Measurements from ENCODE around the gene DLST. TPM values are rescaled to one million over a fixed set of nuclear protein-coding genes. Genes with fewer than 3 reads are reported as not detected.
A peak's percentile ranks its signal among the peaks of the same experiment; 100 is the strongest.

The DLST gene
- total RNA-seq, 1 experiment from 2014 or later, result 309 TPM

DNA sequence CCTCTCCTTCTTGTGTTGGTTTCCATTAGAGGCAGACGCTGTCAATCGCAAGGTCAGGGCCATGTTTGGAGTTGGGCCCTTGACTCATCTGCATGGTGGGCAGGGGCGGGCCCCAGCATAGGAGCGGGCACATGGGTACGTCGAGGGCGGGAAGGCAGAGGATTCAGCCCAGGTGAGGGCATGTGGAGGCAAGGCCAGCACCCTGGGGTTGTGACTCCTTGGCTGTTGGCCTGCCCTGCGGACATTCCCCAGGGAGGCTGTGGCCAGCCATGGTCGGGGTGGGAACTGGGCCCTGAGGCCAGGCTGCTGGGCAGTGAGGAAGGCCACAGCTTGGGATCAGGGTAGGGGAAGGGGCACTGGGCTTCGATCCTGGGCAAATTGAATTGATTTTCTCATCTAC is 31.1 kb downstream of the DLST start:
- Histone ChIP-seq H3K27me3 (ENCODE audit: insufficient read depth, low read depth) (no peaks in the 10 kb centered on the region), H3K4me2 (no peak overlapping the region), H3F3A (ENCODE audit: insufficient read depth, low read depth) (peaks cover 4% of the 10 kb centered on the region; the same call in 1 of the 2 replicates), H3K9me3 (ENCODE audit: insufficient read depth, low read depth) (no peaks in the 10 kb centered on the region), H2AFZ (no peak overlapping the region), H3K4me1 (replicated peaks; ENCODE audit: insufficient read depth) (peaks cover 8% of the 10 kb centered on the region), H3K4me3 (no peak overlapping the region), H4K20me1 (ENCODE audit: insufficient read depth) (no peaks in the 10 kb centered on the region), H3K79me2 (ENCODE audit: low read depth) (no peaks in the 10 kb centered on the region), H3K9me2 (ENCODE audit: insufficient read depth) (no peaks in the 10 kb centered on the region), H3K27ac (no peak overlapping the region), H3K36me3 (ENCODE audit: low read depth) (no peaks in the 10 kb centered on the region)
- TF ChIP-seq EZH2 (IDR thresholded peaks at IDR 0.05; ENCODE audit: low read depth), result no peak
- TF ChIP-seq, protein P1, sequence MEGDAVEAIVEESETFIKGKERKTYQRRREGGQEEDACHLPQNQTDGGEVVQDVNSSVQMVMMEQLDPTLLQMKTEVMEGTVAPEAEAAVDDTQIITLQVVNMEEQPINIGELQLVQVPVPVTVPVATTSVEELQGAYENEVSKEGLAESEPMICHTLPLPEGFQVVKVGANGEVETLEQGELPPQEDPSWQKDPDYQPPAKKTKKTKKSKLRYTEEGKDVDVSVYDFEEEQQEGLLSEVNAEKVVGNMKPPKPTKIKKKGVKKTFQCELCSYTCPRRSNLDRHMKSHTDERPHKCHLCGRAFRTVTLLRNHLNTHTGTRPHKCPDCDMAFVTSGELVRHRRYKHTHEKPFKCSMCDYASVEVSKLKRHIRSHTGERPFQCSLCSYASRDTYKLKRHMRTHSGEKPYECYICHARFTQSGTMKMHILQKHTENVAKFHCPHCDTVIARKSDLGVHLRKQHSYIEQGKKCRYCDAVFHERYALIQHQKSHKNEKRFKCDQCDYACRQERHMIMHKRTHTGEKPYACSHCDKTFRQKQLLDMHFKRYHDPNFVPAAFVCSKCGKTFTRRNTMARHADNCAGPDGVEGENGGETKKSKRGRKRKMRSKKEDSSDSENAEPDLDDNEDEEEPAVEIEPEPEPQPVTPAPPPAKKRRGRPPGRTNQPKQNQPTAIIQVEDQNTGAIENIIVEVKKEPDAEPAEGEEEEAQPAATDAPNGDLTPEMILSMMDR (conservative IDR thresholded peaks at IDR 0.05), result no peak
- ChIA-PET POLR2A (ENCODE audit: unreplicated experiment) (no interaction called here), CTCF (interaction anchor here (0.8 to 1.7 kb wide), 3 partner anchors 52 to 176 kb away, joined by 6 to 12 read pairs (median 9); no protein-coding TSS in a partner anchor)
- intact Hi-C loops (cut with micrococcal nuclease; ENCODE audit: unreplicated experiment), result no loop called here
- no peak for DNase-seq
- no TSS peak for BruUV-seq (replicated peaks)

DNA sequence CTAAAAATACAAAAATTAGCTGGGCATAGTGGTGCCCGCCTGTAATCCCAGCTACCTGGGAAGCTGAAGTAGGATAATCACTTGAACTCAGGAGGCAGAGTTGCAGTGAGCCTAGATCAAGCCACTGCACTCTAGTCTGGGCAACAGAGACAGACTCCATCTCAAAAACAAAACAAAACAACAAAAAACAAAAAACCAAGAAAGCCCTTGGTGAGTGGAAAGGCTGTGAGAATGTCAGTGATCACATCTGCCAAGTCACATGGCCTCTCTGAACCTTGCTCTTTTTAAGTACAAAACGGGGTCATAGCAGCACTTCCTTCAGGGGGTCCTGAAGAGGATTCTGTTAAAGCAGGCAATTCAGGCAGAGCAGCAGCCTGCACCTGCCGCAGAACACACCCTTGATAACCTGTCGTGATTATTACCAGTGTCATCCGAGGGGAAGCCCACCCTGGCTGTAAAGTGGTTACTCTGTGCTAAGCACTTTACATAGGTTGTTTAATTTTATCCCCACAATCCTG is 31.7 kb downstream of the DLST start:
- Histone ChIP-seq H3K27me3 (ENCODE audit: insufficient read depth, low read depth) (no peaks in the 10 kb centered on the region), H3K36me3 (ENCODE audit: low read depth) (no peaks in the 10 kb centered on the region), H4K20me1 (ENCODE audit: insufficient read depth) (no peaks in the 10 kb centered on the region), H3K9me3 (ENCODE audit: insufficient read depth, low read depth) (no peaks in the 10 kb centered on the region), H3K27ac (no peak overlapping the region), H3K4me3 (no peak overlapping the region), H3K4me2 (no peak overlapping the region), H3F3A (ENCODE audit: insufficient read depth, low read depth) (no peaks in the 10 kb centered on the region), H3K79me2 (ENCODE audit: low read depth) (no peaks in the 10 kb centered on the region), H3K4me1 (replicated peaks; ENCODE audit: insufficient read depth) (peaks cover 8% of the 10 kb centered on the region), H2AFZ (no peak overlapping the region), H3K9me2 (ENCODE audit: insufficient read depth) (no peaks in the 10 kb centered on the region)
- DNase-seq, result no peak
- BruUV-seq (replicated peaks), result no TSS peak
- ChIA-PET CTCF (interaction anchor here (0.8 kb wide), 1 partner anchor 105 kb away, joined by 9 read pairs; no protein-coding TSS in a partner anchor), POLR2A (ENCODE audit: unreplicated experiment) (no interaction called here)
- TF ChIP-seq, protein P1 (conservative IDR thresholded peaks at IDR 0.05), result no peak
- no peak for TF ChIP-seq EZH2 (IDR thresholded peaks at IDR 0.05; ENCODE audit: low read depth)
- intact Hi-C loops (cut with micrococcal nuclease; ENCODE audit: unreplicated experiment), result no loop called here

DNA sequence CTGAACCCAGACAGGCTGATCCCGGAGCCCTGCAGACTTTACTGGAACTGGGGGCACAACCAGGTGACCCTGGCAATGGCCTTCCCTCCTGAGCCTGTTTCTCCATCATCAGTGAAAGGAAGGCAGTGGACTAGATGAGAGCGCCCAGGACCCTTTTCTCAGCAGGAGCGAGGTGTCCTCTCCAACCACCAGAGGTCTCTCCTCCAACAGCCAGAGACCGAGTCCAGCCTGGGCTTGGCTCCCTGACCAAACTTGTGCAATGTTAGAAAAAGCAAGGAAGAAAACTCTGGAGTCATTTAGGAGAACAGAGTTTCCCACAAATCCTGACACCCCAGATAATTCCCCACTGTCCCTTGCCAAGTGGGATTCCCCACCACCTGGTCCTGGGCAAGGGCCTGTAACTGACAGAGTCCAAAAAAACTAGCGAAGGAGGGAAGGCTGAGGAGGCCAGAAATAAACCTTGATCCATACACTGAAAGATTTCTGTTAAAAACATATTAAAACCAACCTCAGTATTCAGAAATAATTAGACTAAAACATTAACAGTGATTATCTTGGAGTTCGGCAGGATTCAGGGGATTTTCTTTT is 32.4 kb downstream of the DLST start:
- Histone ChIP-seq H3K79me2 (ENCODE audit: low read depth) (no peaks in the 10 kb centered on the region), H2AFZ (no peak overlapping the region), H3K27ac (no peak overlapping the region), H3K4me2 (no peak overlapping the region), H3K9me3 (ENCODE audit: insufficient read depth, low read depth) (no peaks in the 10 kb centered on the region), H3K27me3 (ENCODE audit: insufficient read depth, low read depth) (no peaks in the 10 kb centered on the region), H3K9me2 (ENCODE audit: insufficient read depth) (no peaks in the 10 kb centered on the region), H3F3A (ENCODE audit: insufficient read depth, low read depth) (no peaks in the 10 kb centered on the region), H3K36me3 (ENCODE audit: low read depth) (no peaks in the 10 kb centered on the region), H3K4me3 (no peak overlapping the region), H4K20me1 (ENCODE audit: insufficient read depth) (no peaks in the 10 kb centered on the region), H3K4me1 (replicated peaks; ENCODE audit: insufficient read depth) (peaks cover 8% of the 10 kb centered on the region)
- BruUV-seq (replicated peaks), result no TSS peak
- no peak for TF ChIP-seq EZH2 (IDR thresholded peaks at IDR 0.05; ENCODE audit: low read depth)
- TF ChIP-seq, protein P1 (conservative IDR thresholded peaks at IDR 0.05), result peak; percentile 88
- ChIA-PET CTCF (no interaction called here), POLR2A (ENCODE audit: unreplicated experiment) (interaction anchor here (0.6 kb wide), 1 partner anchor 47 kb away, joined by 5 read pairs; no protein-coding TSS in a partner anchor)
- DNase-seq, result peak; percentile 73 to 82
- intact Hi-C loops (cut with micrococcal nuclease; ENCODE audit: unreplicated experiment), result loop anchor here (1.0 to 2.0 kb wide), 5 partner anchors 27 to 389 kb away; no protein-coding TSS in a partner anchor
